ENCODE measurements around the gene DCAF7.
A peak's percentile ranks its signal among the peaks of the same experiment; 100 is the strongest.

Gene DCAF7

GRCh38 chr17:63549946-63550816 is at the start of gene DCAF7:
Gene DCAF7 (plus strand): TSS chr17:63550477. CDS start chr17:63550678, 201 bp downstream.
- DNase-seq, result peak; percentile 99

- no peak for DNase-seq
Observed at GRCh38 chr17:63500543-63501390, 49.5 kb upstream of the DCAF7 start.

GRCh38 chr17:63503341-63503705 is 47.0 kb upstream of the DCAF7 start:
- no peak for DNase-seq

GRCh38 chr17:63504261-63504660 is 46.0 kb upstream of the DCAF7 start:
- no peak for DNase-seq

- no peak for DNase-seq
Observed at GRCh38 chr17:63505341-63505740, 44.9 kb upstream of the DCAF7 start.

GRCh38 chr17:63506627-63507026 is 43.6 kb upstream of the DCAF7 start:
- DNase-seq, result no peak

GRCh38 chr17:63511331-63511730 is 38.9 kb upstream of the DCAF7 start:
- no peak for DNase-seq

- DNase-seq, result no peak
Observed at GRCh38 chr17:63512388-63512787, 37.9 kb upstream of the DCAF7 start.

GRCh38 chr17:63512896-63513644 is 37.2 kb upstream of the DCAF7 start:
- no peak for DNase-seq

GRCh38 chr17:63514477-63514876 is 35.8 kb upstream of the DCAF7 start:
- DNase-seq, result no peak

- DNase-seq, result no peak
Observed at GRCh38 chr17:63514974-63515373, 35.3 kb upstream of the DCAF7 start.

GRCh38 chr17:63515426-63515825 is 34.9 kb upstream of the DCAF7 start:
- no peak for DNase-seq

GRCh38 chr17:63516910-63517824 is 33.1 kb upstream of the DCAF7 start:
- no peak for DNase-seq

GRCh38 chr17:63517825-63518534 is 32.3 kb upstream of the DCAF7 start:
- no peak for DNase-seq

- no peak for DNase-seq
Observed at GRCh38 chr17:63519116-63519881, 31.0 kb upstream of the DCAF7 start.

- DNase-seq, result no peak
Observed at GRCh38 chr17:63519972-63520882, 30.1 kb upstream of the DCAF7 start.

- no peak for DNase-seq
Observed at GRCh38 chr17:63523253-63523855, 26.9 kb upstream of the DCAF7 start, which contains the start of gene KCNH6. Gene KCNH6 (plus strand): TSS chr17:63523358. CDS start chr17:63523414, 56 bp downstream.

GRCh38 chr17:63524051-63524450 is 26.2 kb upstream of the DCAF7 start:
- no peak for DNase-seq
